Measurements from ENCODE around the gene MFSD1.

- TF ChIP-seq CTCF (conservative IDR thresholded peaks at IDR 0.05; ENCODE audit: low read depth in 2 of 2) (no peak), POLR2AphosphoS5 (IDR thresholded peaks at IDR 0.05; ENCODE audit: low read depth) (no peak), EZH2 (IDR thresholded peaks at IDR 0.05; ENCODE audit: low read depth, unreplicated experiment) (no peak), REST (IDR thresholded peaks at IDR 0.05; ENCODE audit: unreplicated experiment) (no peak), EZH2phosphoT487 (IDR thresholded peaks at IDR 0.05; ENCODE audit: unreplicated experiment) (no peak), ZNF462 (CRISPR knock-in tag; IDR thresholded peaks at IDR 0.05) (no peak), CREB1 (CRISPR knock-in tag; IDR thresholded peaks at IDR 0.05; ENCODE audit: low read depth) (no peak), JUNB (IDR thresholded peaks at IDR 0.05; ENCODE audit: unreplicated experiment) (no peak), ETS1 (IDR thresholded peaks at IDR 0.05) (no peak), ZNF114 (CRISPR knock-in tag; IDR thresholded peaks at IDR 0.05) (no peak), NANOG (IDR thresholded peaks at IDR 0.05; ENCODE audit: borderline replicate concordance) (no peak), STAT1 (IDR thresholded peaks at IDR 0.05; ENCODE audit: unreplicated experiment) (no peak)
Measured at GRCh38 chr3:158753854-158754253, 48.0 kb upstream of the MFSD1 start.

Data from GM23338 (cell line).